ENCODE measurements around the gene TRPM8. TPM values are rescaled to one million over a fixed set of nuclear protein-coding genes. Genes with fewer than 3 reads are reported as not detected.
"Not testable (repeated sequence)": the region's sequence is repeated elsewhere in the genome, so short reads cannot be mapped to it uniquely, and the experiment has no call there.

TRPM8 gene
- total RNA-seq (under 1 TPM in 1 of 7 donors, not detected in 6; 0.92 TPM), polyA plus RNA-seq (not detected)
- long read RNA-seq, donor 1: 0 reads
- long read RNA-seq, donor 2: 0 reads
- long read RNA-seq, donor 3: 0 reads

GRCh38 chr2:233917116-233917515 lies at the start of gene TRPM8:
TRPM8 (plus strand) TSS chr2:233917373; CDS start chr2:233926538, 9,165 bp downstream.
- no peaks in the 10 kb centered on the region for H3K4me1 ChIP-seq (ENCODE audit: insufficient read depth)
- no peaks in the 10 kb centered on the region for H3K36me3 ChIP-seq
- intact Hi-C loops (cut with DNase I): no loop called here
- H3K4me3 ChIP-seq: no peak within 1 kb of the TSS
- H3K27me3 ChIP-seq: no peaks in the 10 kb centered on the region
- WGBS, 3 donors: 27 to 30% (median 28%) methylated on average over 5 of the region's 5 CpGs
- TF ChIP-seq CTCF (IDR thresholded peaks at IDR 0.05): no peak
- TF ChIP-seq EP300 (IDR thresholded peaks at IDR 0.05): no peak
- no peak for TF ChIP-seq POLR2A (IDR thresholded peaks at IDR 0.05)
- no peaks in the 10 kb centered on the region for H3K9me3 ChIP-seq
- no peak within 1 kb of the TSS for H3K27ac ChIP-seq
- DNase-seq: no peak

- peak in 2 of 5 donors; percentile 28 to 48 for DNase-seq
- Histone ChIP-seq H3K4me1 (ENCODE audit: insufficient read depth) (no peaks in the 10 kb centered on the region), H3K27me3 (no peaks in the 10 kb centered on the region), H3K27ac (no peak within 1 kb of the TSS), H3K4me3 (peak within 1 kb of the TSS; percentile 15), H3K36me3 (no peaks in the 10 kb centered on the region), H3K9me3 (no peaks in the 10 kb centered on the region)
- WGBS, 3 donors: 9 to 10% (median 9%) methylated on average over 50 of the region's 50 CpGs
- TF ChIP-seq POLR2A (IDR thresholded peaks at IDR 0.05) (no peak), CTCF (IDR thresholded peaks at IDR 0.05) (no peak), EP300 (IDR thresholded peaks at IDR 0.05) (no peak)
- intact Hi-C loops (cut with DNase I): no loop called here
Observed at GRCh38 chr2:233867993-233868532, 49.1 kb upstream of the TRPM8 start, which contains the start of gene MSL3B. MSL3B (minus strand) TSS chr2:233868386.

GRCh38 chr2:233871432-233871831 lies 45.7 kb upstream of the TRPM8 start:
- no peak overlapping the region for H3K4me3 ChIP-seq
- TF ChIP-seq CTCF (IDR thresholded peaks at IDR 0.05) (no peak), POLR2A (IDR thresholded peaks at IDR 0.05) (no peak), EP300 (IDR thresholded peaks at IDR 0.05) (no peak)
- 60 to 66% (median 63%) methylated on average over 4 of the region's 4 CpGs for WGBS, 3 donors
- no peaks in the 10 kb centered on the region for H3K9me3 ChIP-seq
- no peak overlapping the region for H3K27ac ChIP-seq
- H3K4me1 ChIP-seq (ENCODE audit: insufficient read depth): no peaks in the 10 kb centered on the region
- H3K36me3 ChIP-seq: no peaks in the 10 kb centered on the region
- H3K27me3 ChIP-seq: no peaks in the 10 kb centered on the region
- DNase-seq: no peak
- intact Hi-C loops (cut with DNase I): no loop called here

GRCh38 chr2:233872125-233872524 lies 45.0 kb upstream of the TRPM8 start:
- intact Hi-C loops (cut with DNase I); H3K4me3 ChIP-seq; DNase-seq; H3K36me3 ChIP-seq; H3K27me3 ChIP-seq; H3K27ac ChIP-seq; H3K9me3 ChIP-seq; H3K4me1 ChIP-seq (ENCODE audit: insufficient read depth): not testable (repeated sequence)
- 51 to 56% (median 55%) methylated on average over 2 of the region's 2 CpGs for WGBS, 3 donors

GRCh38 chr2:233882353-233882752 lies 34.8 kb upstream of the TRPM8 start:
- no peaks in the 10 kb centered on the region for H3K36me3 ChIP-seq
- no peak overlapping the region for H3K4me3 ChIP-seq
- no peak for DNase-seq
- intact Hi-C loops (cut with DNase I): no loop called here
- H3K9me3 ChIP-seq: no peaks in the 10 kb centered on the region
- no peaks in the 10 kb centered on the region for H3K4me1 ChIP-seq (ENCODE audit: insufficient read depth)
- TF ChIP-seq EP300 (IDR thresholded peaks at IDR 0.05) (no peak), POLR2A (IDR thresholded peaks at IDR 0.05) (no peak)
- H3K27ac ChIP-seq: no peak overlapping the region
- H3K27me3 ChIP-seq: no peaks in the 10 kb centered on the region

All from ovary (tissue), 10 donors.